ENCODE results near the gene DCLK1.

The DCLK1 gene

DNA sequence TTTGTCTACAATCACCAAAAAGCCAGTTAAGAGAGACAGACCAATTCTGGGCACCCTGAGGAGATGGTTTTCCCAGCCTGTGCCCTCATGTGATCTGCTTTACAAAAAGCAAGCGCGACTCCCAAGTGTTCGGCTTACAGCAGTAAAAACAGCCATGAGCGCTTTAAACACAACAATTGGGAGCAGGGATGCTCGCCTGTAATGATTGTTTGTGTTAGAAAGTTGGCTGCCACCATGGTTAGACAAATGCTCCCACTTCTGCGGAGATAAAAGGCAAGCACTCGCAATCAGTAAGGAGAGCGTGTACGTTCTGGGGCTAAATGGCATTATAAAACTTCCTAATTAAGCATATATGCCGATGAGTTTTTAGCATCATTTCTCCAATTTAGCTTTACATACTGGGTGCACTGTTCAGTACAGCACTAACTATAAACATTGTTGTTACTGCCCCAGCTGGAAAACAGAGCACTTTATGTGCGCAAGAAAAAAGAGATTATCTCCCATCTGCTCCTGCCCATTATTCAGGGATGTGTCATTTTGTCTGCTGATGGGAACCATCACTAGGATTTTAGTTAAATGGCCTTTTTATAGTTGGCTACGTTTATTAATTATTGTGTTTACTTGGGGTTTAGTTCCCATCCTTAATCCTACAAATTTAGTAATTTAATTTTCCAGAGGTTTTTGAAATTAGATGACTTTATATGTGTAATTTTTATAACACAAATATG is 345.4 kb downstream of the DCLK1 start:
- no peak for DNase-seq (ENCODE audit: low read depth)

DNA sequence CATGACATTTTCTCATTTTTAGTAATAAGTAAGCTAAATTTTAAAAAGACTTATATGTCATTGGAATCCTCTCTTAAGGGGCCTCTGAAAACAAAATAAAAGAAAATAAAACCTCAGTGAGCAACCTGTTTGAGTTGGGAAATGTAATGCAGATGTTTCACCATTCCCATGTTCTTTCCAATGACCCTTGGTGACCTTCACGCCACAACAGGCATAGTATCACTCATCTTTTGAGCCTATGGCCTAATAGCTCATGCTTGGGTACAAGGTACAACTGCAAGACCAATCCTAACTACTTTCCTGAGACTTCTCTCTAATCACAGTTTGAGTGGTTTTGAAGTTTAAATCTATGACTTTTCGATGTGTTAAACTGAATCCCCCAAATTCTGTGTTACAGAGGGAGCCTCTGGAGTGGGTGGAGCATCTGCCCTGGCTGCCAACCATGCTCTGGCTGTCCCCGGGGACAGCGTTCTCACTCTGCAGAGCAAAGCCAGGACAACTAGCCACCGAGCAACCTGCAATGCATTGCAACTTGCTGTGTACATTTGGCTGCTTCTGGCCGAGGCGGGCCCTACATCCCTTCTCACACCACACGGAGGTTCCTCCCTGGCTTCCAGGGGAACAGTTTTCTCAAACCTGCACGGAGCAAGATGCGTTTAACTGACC is 346.8 kb downstream of the DCLK1 start:
- DNase-seq (ENCODE audit: low read depth), result no peak

DNA sequence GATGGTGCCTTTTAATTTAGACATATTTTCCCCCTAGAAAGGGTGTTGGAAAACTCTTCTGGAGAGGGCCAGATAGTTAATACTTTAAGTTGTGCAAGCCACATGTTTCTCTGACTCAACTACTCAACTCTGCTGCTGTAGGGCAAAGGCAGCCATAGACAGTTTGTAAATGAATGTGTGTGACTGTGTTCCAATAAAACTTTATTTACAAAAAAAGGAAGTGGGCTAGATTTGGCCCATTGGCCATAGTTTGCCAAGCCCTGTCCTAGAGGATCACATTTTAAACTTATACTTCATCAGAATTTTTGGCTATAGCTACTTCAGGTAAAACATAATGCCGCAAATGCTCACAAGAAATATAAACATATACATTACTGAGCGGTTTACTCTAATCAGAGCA is 348.4 kb downstream of the DCLK1 start:
- DNase-seq (ENCODE audit: low read depth), result no peak

DNA sequence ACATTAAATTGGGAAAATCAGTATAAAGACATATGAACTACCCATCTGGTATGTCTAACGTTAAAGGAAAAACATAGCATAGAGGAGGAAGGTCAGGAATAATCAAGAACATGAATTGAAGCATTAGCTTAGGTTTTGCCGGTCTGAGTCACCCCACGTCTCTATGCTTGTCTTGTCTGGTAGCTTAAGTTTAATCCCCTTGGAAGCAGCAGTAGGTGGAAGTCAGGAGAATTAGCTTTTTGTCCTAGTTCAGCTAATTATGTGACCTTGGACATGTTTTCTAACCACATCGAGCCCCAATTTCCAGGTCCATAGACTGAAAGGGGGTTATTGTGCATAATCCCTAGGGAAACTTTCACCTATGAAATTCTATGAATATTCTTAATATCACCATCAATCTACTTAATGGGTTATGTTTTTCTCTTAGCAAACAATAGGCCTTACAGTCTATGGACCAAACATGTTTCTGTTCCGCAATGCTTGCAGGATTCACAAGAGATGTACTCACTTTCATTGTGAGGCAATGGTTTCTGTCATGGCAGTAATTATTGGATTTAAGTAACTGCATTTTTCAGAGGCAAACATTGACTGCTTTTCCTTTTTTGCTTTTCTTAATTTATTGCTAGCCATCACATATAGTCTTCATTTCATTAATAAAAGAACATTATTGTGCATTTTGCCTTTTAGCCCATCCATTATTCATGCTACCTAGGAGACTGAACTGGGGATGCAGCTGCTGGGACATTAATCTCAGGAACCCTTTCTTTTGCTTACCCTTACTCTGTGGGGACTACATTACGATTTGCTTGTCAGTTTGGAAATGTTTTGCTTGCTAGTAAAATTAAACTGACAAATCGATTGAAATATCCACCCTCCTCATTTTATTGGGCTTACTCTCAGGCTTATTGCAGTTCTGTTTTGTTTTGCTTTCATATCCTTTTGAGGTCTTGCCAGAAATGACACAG is 349.9 kb downstream of the DCLK1 start:
- DNase-seq (ENCODE audit: low read depth), result no peak

DNA sequence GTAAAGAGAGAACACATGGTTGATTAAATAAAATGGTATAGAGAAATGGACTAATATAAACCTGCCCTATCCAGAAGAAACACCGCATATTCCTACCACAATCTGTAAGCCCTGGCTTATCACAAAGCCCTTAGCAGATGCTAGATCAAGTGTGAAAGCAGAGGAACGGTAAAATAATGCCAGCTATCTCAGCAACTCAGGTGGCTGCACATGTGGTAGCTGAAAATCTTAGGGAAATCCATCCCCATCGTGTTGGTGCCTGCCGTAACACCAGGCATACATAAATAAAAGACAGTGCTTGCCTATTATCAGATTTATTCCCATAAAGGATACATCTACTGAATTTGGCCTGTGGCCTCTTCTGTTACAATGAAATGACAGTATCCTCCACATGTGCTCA is 350.6 kb downstream of the DCLK1 start:
- DNase-seq (ENCODE audit: low read depth), result no peak

DNA sequence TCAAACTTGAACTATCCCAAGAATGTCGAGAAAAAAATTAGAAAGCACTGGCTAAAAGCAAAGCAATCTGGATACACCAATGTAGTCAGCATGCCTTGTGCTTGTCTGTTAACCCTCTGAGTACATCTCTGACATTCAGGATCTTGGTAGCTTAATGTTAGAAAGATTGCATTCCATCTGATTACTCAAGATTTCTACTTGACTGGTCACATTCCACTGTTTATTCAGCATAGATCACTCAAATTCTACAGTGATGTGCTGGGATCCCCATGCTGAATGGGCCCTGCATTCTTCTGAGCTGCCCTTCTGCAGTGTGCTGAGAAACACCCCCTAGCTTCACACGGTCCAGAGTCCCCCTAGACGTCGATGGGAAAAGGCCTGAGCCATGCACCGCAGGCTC is 359.3 kb downstream of the DCLK1 start:
- DNase-seq (ENCODE audit: low read depth), result peak; percentile 77

DNA sequence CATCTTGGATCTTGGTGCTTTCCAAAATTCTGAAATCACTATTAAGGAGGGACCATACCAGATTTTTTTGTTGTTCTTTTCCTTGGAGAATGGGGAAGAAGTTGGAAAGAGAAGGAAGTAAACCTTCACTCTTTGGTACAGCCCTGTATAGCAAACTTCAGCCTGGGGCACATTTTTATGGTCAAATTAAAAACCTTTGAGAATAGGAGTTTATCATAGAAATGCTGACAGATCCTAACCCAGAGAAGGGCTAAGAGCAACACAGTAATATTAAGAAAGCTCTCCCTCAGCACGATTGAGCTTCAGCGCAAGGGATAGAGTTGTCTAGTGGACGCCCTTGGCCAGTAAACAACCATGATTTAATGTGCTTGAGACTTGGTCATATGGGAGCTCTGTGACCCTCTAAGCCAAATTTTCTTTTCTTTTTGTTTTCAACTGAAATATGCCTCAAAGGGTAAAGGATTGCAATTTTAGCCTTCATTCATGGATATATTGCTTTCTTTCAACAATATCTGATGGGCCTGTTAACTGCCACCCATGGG is 360.4 kb downstream of the DCLK1 start:
- no peak for DNase-seq (ENCODE audit: low read depth)

DNA sequence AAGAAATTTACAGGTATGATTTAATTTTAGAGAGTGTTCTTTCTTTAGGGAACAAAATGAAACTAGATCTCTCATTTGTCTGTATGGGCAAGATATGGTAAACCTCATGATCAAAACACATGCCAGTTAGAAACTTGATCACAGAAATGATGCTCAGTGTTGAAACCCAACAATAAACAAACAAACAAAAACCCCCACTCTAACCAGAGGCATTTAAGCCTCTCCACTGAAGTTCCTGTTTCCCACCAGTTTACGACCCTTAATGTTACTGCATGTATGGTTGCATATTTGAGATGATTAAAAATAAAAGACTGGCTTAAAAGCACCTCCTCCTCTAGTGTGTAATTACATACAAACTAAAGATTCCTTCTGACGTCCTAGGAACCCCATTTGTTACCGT is 361.4 kb downstream of the DCLK1 start:
- DNase-seq (ENCODE audit: low read depth), result peak; percentile 13

DNA sequence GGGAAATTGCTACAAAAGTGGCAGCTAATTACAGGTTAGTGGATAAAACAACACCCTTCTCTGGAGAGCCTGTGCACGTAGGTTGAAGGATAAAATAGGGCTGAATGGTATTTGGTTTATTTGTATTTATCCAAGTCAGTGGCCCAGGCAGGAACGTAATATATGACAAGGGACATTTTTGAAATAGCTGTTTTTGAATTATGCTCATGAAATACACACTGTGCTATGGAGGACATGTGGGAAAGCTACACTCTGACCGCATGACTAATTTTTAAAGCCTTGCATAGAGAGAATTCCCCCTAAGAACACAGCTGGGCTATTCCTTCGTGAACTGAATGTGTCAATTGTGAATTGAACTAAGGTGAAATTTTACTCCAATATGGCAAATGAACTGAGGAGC is 362.6 kb downstream of the DCLK1 start:
- peak; percentile 65 for DNase-seq (ENCODE audit: low read depth)

DNA sequence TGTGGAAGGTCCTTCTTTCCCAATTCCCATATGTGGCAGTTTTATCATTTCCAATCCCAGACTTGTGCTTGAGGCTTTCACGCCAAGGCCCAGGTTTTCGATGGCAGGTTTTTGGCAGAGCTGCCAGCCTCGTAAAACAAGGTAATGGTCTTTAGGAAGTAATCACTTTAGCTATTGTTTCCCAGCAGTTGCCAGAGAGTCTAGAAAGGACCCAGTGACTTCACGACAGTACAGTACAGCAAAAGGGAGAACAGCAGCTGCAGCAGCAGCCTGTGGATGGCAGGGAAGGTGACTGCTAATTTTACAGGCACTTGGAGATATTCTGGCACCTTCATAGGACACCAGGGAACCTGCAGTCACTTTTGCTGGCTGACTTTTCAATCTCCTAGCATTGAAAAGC is 363.1 kb downstream of the DCLK1 start:
- no peak for DNase-seq (ENCODE audit: low read depth)

DNA sequence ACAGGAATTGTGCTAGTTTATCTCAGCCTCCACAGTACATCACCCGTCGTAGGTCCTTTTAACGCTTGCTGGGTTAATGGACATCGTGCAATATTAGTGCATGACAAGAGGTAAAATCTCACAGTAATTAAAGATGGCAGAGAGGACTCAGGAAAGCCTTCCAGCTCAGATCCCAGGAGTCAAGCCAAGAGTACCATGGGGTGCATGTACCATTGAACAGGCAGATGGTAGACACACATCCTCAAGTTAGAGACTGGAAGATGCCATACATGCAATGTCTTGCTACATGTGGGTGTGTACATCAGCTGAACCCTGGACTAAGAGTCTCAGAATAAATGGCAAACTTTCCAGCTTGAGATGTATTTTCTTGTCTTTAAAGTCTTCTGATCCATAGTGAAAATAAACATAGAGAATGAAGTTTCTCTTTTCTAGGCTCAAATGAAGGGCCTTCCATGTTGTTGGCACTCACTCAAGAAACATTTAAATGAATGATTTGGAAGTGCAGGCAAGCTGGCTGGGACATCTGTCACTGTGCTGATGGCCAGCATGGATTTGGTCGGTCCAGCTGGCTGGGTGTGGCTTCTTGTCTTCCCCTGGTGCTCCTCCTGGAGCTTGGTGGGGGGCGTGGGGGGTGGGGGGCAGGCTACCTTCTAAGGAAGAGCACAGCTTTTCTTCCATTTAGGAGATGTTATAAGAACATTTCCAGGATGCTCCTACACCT is 363.8 kb downstream of the DCLK1 start:
- no peak for DNase-seq (ENCODE audit: low read depth)

DNA sequence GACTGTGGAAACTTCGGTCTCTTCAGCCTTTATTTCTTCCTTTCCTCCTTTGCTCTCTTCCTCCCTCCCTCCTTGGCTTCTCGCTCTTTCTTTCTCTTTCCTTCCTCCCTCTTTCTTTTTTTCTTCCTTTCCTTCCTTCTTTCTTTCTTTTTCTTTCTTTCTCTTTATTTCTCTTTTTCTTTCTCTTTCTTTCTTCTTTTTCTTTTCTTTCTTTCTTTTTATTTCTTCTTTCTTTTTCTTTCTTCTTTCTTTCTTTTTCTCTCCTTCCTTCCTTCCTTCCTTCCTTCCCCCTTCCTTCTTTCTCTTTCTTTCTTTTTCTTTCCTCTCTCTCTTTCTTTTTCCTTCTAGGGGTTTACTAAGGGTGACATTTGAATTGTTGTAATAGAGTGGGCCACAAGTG is 364.5 kb downstream of the DCLK1 start:
- DNase-seq (ENCODE audit: low read depth), result no peak

DNA sequence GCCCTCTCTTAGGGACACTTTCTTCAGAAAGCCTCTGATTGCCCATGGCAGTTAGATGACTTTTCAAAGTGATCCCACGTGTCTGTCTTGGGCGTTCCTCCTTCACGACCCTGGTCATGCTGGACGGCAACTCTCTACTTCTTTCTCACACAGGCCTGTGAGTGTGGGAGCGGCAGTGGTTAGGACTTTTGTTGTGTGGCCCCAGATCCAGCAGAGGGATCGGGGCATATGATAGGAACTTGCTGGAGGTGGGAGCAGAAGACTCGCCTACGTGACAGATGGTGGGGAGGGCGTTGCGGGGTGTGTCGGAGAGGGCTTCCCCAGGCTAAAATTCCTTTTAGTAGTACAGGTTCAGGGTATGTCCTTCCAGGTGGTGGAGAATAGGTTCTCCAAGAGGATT is 365.2 kb downstream of the DCLK1 start:
- DNase-seq (ENCODE audit: low read depth), result no peak

DNA sequence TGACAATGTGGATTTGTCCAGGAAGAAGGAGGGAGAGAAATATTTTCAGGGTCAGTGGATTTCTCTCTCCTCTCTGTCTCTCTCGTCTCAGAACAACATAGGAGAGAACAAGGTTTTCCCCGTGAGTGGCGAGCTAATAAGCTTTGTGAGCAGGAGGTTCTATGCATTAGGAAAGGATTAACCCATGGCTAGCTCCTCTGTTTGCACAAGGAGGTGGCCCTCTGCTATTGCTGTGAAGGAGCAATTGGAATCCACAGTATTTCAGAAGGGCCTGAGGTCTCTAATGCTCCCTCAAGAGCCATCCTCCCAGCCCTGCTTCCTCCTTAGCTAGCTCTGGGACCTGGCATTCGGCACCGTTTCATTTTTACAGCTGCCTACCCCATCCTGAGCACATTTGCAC is 365.8 kb downstream of the DCLK1 start:
- no peak for DNase-seq (ENCODE audit: low read depth)

DNA sequence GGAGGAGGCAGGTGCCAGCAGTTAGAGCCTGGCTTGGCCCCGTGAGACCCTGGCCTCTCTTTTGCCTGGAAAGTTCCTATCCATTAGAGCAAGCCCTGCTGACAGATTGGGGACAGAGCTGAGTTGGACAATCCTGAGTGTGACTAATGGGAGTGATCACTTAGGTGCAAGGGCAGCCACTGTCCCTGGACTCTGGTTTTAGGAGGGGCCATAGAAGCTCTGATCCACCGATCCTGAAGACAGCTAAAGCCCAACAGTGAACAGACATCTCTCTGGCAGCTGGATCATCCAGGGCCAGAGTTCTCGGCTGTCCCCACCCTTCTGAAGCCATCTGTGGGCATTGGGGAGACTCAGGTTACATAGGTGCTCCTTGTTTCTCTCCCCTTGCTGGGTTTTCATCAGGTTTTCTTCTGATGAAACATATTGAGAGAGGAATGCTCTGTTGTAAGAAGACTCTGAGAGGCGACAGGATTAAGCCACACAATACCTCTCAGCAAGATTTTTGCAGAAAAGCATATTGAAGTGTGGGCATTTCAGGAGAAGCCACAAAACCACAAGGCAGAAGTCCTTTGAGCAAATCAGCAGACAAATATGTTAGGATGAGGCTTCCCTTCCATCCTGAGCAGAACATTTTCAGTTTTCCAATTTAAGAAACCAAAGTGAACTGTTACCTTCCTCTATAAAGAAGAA is 366.7 kb downstream of the DCLK1 start:
- peak; percentile 43 for DNase-seq (ENCODE audit: low read depth)

DNA sequence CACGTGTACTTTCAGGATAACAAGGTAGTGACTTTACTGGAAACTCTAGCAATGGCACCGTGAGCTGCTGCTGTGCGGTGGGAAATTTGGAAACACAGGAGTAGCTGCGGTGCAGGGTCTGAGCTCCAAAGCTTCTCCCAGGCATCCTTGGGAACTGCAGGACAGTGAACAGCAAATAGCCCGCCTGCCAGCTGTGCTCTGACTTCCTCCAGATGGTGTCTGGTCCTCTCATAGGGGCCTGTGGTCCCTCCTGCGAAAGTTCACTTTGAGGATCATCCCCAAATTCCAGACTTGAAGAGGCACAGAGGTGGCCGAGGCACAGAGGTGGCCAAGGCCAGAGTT is 367.4 kb downstream of the DCLK1 start:
- DNase-seq (ENCODE audit: low read depth), result no peak

DNA sequence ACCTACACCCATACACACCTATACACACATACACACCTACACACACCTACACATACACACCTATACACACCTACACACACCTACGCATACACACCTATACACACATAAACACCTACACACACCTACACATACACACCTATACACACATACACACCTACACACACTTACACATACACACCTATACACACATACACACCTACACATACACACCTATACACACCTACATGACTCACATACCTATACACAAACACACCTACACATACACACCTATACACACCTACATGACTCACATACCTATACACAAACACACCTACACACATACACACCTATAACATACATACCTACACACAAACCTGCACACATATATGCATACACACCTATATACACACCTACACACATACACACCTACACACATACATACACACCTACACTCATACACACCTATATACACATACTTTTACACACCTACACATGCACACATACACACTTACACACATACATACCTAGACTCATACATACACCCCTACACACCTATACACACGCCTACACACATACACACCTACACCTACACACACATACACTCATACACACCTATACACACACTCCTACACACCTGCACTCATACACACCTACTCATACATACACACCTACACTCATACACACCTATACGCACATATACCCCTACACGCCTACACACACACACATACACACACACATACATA is 368.0 kb downstream of the DCLK1 start:
- no peak for DNase-seq (ENCODE audit: low read depth)

DNA sequence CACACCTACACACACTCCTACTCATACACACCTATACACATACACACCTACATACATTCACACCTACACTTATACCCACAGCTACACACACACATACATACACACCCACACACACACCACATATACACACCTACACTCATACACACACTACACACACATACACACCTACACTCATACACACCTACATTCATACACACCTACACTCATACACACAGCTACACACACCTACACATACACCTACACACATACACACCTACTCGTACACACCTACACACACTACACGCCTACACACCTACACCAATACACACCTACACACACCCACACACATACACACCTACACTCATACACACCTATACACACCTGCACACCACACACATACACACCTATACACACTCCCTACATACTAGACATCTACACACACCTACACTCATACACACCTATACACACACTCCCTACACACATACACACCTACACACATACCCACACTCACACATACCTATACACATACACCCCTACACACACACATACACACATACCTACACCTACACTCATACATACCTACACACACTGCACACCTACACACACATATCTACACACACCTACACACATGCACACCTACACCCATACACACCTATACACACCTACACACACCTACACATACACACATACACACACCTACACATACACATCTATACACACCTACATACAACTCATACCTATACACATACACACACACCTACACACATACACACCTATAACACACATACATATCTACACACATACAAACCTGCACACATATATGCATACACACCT is 369.5 kb downstream of the DCLK1 start:
- DNase-seq (ENCODE audit: low read depth), result no peak

DNA sequence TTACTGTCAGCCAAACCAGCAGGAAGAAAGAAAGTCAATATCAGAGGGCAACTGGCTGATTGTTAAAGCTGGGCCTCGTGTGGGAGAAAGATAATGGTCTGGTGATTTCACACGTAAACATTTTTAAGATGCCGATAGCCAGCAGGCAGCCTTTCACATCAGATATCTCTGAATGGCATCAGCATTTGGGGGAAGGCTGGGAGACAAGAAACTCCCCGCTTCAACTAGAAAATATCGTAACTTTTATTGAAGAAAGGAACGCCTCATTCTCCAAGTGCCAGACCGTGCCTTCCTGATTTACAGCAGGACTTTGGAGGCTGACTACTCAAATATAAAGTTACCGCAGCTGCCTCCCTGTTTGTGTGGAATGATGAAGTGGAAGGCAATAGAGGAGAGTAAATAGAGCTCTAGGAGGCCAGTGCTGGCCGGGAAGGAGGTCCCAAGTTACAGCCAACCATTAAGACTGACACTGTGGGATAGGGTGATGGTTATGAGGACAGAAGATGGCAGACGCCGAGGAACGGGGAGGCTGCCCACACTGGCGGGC is 370.4 kb downstream of the DCLK1 start:
- DNase-seq (ENCODE audit: low read depth), result no peak

DNA sequence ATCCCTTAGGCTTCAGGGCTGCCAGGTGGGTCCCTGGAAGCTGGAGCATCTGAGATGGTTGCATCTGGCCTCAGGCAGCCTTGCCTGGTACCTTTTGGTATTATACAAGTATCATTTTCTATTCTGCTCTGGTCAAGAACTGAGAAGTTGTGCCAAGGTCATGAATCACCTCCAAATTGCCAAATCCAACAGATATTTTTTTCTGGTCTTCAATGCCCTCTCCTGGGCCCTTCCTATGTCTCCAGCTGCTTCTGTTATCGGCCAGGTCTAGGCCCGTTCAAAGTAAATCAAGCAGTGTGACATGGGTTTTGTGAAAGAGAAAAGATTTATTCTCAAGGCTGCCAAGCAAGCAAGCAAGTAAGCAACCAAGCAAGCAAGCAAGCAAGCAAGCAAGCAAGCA is 383.6 kb downstream of the DCLK1 start:
- peak; percentile 48 for DNase-seq (ENCODE audit: low read depth)

All from fibroblast of gingiva (primary cell).